Smooth muscle cell (in vitro differentiated cells): Measurements from ENCODE around the gene MRTFB. TPM values are rescaled to one million over a fixed set of nuclear protein-coding genes. Genes with fewer than 3 reads are reported as not detected.

Source experiments
- microRNA counts: library from miRNA; unstranded; fragments of <30 nt; microRNA quantifications from one replicate; lab custom pipeline; 2016
- microRNA-seq: library from miRNA; unstranded; fragments of <30 nt; microRNA quantifications from one replicate; pipeline ENCODE4, GENCODE V29; 2016; ENCODE audit warnings: borderline number of aligned reads
- polyA plus RNA-seq: library from polyadenylated mRNA; unstranded; fragments of >200 nt; fragmentation: Nextera tagmentation; extraction: Ambion mirVana; gene quantifications from 2 replicates; pipeline ENCODE4 v1.2.1, GENCODE V29; 2016
- small RNA-seq: library from RNA; depleted of rRNA; stranded (forward); fragments of <200 nt; gene quantifications from one replicate; pipeline ENCODE3, GENCODE V24; 2014
- total RNA-seq: library from RNA; depleted of rRNA; stranded (reverse); fragments of >200 nt; gene quantifications from 2 replicates; pipeline ENCODE4 v1.2.3, GENCODE V29; 2014

The MRTFB gene
- total and polyA plus RNA-seq, 2 experiments from 2014 or later: 6.8 to 22.6 TPM

MicroRNA genes within 50 kb of the gene (microRNA counts, 767-probe panel; counts per million panel counts)
- microRNA hsa-miR-193b-3p (lab: Ali Mortazavi, UCI) (183 counts per million), microRNA hsa-miR-365a-3p (lab: Ali Mortazavi, UCI) (5,748 counts per million, percentile 26 among the panel's probes with 10 or more counts)

Small RNA genes within 50 kb of the gene (microRNA-seq; reads per million reads assigned to microRNA genes)
- 900 reads per million, percentile 79 among the genes with 10 or more reads in this experiment for gene MIR193B
- gene MIR365A: 32.1 reads per million, percentile 39 among the genes with 10 or more reads in this experiment

Small RNA genes within 50 kb of the gene (small RNA-seq; reads per million reads assigned to genes)
- gene MIR193B (9.7 reads per million, percentile 77 among the genes with 10 or more reads in this experiment), gene MIR365A (0.13 reads per million), gene RF00019 (not detected)

Other genes starting within 250 kb of the MRTFB start
- 10.3 and 10.6 TPM in 2 replicates for gene ERCC4, start 151.2 kb upstream of the MRTFB start, total RNA-seq
- gene ERCC4, start 151.2 kb upstream of the MRTFB start, polyA plus RNA-seq: 17.4 and 27.4 TPM in 2 replicates